HCT116 (cell line): ENCODE results near the gene FAM120A.

ENCODE experiments used
- CTCF ChIP-seq, 3 experiments: fragments of 200-600 bp in 1 of 3; sonication (generic) in 1 of 3; IDR thresholded peaks in 2 of 3; conservative IDR thresholded peaks in 1 of 3; 2 replicates each; pipeline ENCODE4 v1.5.1; 2012 to 2017; ENCODE audit warnings: low read depth in 2 of 3, low read length in 2 of 3, antibody characterized with exemption in 1 of 3, borderline replicate concordance in 1 of 3, control low read depth in 1 of 3, mild to moderate bottlenecking in 1 of 3, mixed read lengths in 1 of 3, mixed run types in 1 of 3, moderate library complexity in 1 of 3; ENCODE audit not compliant: insufficient read depth in 1 of 3
- EGR1 ChIP-seq: IDR thresholded peaks from 2 replicates; pipeline ENCODE4 v1.6.1; 2012; ENCODE audit warnings: low read depth
- ELF1 ChIP-seq: IDR thresholded peaks from 2 replicates; pipeline ENCODE4 v1.6.1; 2012; ENCODE audit warnings: low read depth, borderline replicate concordance
- EZH2 ChIP-seq: fragments of 200-600 bp; sonication (generic); IDR thresholded peaks from 2 replicates; pipeline ENCODE4 v1.6.1; 2017; ENCODE audit warnings: antibody characterized with exemption, mixed run types
- POLR2AphosphoS5 ChIP-seq: IDR thresholded peaks from 2 replicates; pipeline ENCODE4 v1.6.1; 2011; ENCODE audit warnings: mild to moderate bottlenecking, low read depth, low read length, moderate library complexity
- REST ChIP-seq: IDR thresholded peaks from 2 replicates; pipeline ENCODE4 v1.6.1; 2012; ENCODE audit warnings: low read depth
- ZBTB33 ChIP-seq: IDR thresholded peaks from 2 replicates; pipeline ENCODE4 v1.6.1; 2011; ENCODE audit warnings: mild to moderate bottlenecking, low read length, moderate library complexity; ENCODE audit not compliant: insufficient replicate concordance; ENCODE audit errors: extremely low read depth
- ZFX ChIP-seq: fragments of 450-650 bp; IDR thresholded peaks from 2 replicates; pipeline ENCODE4 v1.6.1; 2017

GRCh38 chr9:93451849-93452709 lies 594 bp downstream of the FAM120A start:
- TF ChIP-seq EGR1, result no peak
- no peak for TF ChIP-seq POLR2AphosphoS5
- peak; percentile 95 for TF ChIP-seq ZFX
- TF ChIP-seq ZBTB33, result no peak
- TF ChIP-seq CTCF (IDR thresholded peaks at IDR 0.05 in 2 of 3, conservative IDR thresholded peaks at IDR 0.05 in 1 of 3; ENCODE audit: borderline replicate concordance in 1 of 3, insufficient read depth in 1 of 3, low read depth in 2 of 3, low read length in 2 of 3), result no peak
- no peak for TF ChIP-seq ELF1
- TF ChIP-seq REST, result no peak
- no peak for TF ChIP-seq EZH2
